Measurements from ENCODE around the gene SPESP1. TPM values are rescaled to one million over a fixed set of nuclear protein-coding genes. Genes with fewer than 3 reads are reported as not detected.

SPESP1 gene
- 1.2 and 3.2 TPM in 2 replicates for total RNA-seq

DNA sequence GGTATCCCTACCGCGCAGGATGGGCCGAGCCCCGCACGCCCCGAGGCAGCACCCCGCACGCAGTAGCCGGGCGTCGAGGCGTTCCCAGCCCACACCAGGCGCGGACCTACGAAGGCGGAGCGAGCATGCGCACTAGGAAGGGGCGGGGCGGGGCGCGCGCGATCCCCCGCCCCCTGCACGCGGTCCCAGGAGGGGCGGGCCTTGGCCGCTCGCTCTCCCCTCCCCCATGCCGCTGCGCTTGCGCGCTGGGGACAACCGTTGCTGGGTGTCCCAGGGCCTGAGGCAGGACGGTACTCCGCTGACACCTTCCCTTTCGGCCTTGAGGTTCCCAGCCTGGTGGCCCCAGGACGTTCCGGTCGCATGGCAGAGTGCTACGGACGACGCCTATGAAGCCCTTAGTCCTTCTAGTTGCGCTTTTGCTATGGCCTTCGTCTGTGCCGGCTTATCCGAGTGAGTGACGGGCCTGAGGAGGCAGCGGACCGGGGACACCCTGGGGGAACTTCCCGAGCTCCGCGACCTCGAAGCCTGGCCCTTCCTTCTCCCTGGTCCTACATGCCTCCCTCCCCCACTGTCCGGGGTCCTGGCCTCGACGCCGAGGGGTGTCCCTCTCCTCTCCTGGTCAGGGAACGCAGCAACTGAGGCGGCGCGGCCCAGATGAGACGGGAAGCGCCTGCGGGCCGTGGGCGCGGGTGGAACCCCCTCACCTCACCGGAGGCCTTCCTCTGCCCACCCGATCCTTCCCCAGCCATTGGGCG is at the start of gene SPESP1:
Gene SPESP1, plus strand, starts transcription at position 258 of the 755 bp plus-strand sequence. Its CDS starts 129 bp downstream, at position 387.

Other genes with a start within 250 kb of the SPESP1 start
- 45.7 and 66.7 TPM in 2 replicates for gene ANP32A, start 109.6 kb upstream of the SPESP1 start, total RNA-seq
- gene NOX5, start 84.2 kb downstream of the SPESP1 start, total RNA-seq = 0.22 and 0.25 TPM in 2 replicates
- 17.2 and 27.6 TPM in 2 replicates for gene GLCE, start 230.1 kb downstream of the SPESP1 start, total RNA-seq